ENCODE results near the gene DEDD. TPM values are rescaled to one million over a fixed set of nuclear protein-coding genes. Genes with fewer than 3 reads are reported as not detected.

The DEDD gene
- total and polyA plus RNA-seq, 2 donors (not counting 1 experiment from before 2014, with no cell fraction given) = 21.6 to 40.3 TPM

DNA sequence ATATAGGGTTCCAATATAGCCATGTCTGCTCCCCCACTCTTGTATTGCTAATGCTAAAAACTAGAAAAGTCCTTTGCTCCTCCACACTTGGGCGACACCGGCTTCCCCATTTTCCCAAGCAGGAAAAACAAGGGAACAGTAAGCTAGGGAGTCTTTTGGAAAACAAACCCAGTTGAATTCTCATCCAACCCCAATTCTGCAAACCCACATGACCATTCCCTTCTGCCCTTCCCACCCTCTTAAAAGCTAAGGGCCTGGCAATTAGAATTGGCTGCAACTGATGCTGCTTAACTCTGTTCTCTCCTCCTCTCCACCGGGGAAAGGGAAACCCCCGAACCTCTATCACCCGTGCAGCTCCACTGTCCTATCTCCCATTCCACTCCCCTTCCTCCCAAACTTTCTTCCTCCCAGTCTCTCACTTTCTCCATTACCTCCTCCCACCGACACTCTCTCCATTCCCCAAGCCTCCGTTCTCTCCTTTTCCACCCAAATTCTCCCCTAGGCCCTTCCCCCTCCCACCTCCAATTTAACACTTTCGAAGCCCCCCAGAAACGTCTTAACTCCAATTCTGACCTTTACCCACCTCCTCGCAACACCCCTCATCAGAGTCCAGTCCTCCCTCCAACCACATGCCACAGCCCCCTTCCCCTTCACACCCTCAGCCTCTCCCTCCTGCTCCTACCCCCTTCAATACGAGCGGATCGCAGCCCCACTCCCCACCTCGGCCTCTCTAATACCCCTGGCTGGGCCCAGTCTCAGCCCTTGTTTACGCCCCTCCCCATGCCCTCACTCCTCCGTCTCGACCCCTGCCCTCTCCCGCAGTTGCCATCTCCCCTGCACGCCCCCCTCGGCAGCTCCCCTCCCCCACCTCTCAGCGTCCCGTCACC lies 701 bp downstream of the DEDD start:
- DNase-seq (ENCODE audit: low read depth in 2 of 2) = peak; percentile 39 to 40
- peaks cover 3% of the 10 kb centered on the region for H3K4me1 ChIP-seq (ENCODE audit: control insufficient read depth, extremely low read depth, insufficient read depth, low read length)

DNA sequence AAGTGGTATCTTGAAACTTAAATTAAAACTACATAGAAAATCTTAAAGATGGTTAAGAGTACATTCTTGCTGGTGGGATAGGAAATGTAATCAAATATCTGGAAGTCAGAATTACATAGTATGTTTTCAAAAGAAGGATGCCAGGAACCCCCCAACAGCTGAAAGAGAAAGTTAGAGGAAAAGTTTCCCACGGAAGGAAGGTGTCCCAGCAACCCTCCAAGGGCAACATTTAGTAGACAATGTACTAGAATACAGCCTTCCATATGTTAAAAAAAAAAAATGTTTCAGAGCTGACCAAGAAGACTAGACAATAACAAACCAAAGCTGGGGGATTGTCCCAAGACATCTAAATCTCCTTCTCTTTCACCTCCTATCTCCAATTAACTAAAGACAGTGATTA lies 2.2 kb downstream of the DEDD start:
- Histone ChIP-seq H3K4me2 (ENCODE audit: extremely low read depth, insufficient read depth, low read length) (peak overlapping the region; percentile 7), H3K4me3 (replicated peaks in 1 of 4; ENCODE audit: control extremely low read depth in 1 of 4, insufficient read depth in 1 of 4, low read depth in 3 of 4, low read length in 4 of 4) (peak overlapping the region in 2 of 4 experiments; percentile 17 to 96), H3K9ac (ENCODE audit: insufficient read depth, low read length) (no peak overlapping the region), H3K27ac (ENCODE audit: insufficient read depth, low read length) (no peak overlapping the region), H2AFZ (ENCODE audit: low read length) (no peak overlapping the region), H4K20me1 (ENCODE audit: control insufficient read depth, extremely low read depth, insufficient read depth, low read length) (no peaks in the 10 kb centered on the region), H3K4me1 (ENCODE audit: control insufficient read depth, extremely low read depth, insufficient read depth, low read length) (peaks cover 3% of the 10 kb centered on the region), H3K9me3 (ENCODE audit: control insufficient read depth, insufficient read depth, low read depth, low read length) (no peaks in the 10 kb centered on the region), H3K79me2 (ENCODE audit: control insufficient read depth, insufficient read depth, low read length) (peaks cover 59% of the 10 kb centered on the region), H3K27me3 (ENCODE audit: control insufficient read depth, insufficient read depth, low read length) (no peaks in the 10 kb centered on the region), H3K36me3 (ENCODE audit: control insufficient read depth, insufficient read depth, low read length) (peaks cover 18% of the 10 kb centered on the region)
- no peak for TF ChIP-seq EZH2 (IDR thresholded peaks at IDR 0.05; ENCODE audit: low read length, missing control alignments)
- TF ChIP-seq, protein P1, sequence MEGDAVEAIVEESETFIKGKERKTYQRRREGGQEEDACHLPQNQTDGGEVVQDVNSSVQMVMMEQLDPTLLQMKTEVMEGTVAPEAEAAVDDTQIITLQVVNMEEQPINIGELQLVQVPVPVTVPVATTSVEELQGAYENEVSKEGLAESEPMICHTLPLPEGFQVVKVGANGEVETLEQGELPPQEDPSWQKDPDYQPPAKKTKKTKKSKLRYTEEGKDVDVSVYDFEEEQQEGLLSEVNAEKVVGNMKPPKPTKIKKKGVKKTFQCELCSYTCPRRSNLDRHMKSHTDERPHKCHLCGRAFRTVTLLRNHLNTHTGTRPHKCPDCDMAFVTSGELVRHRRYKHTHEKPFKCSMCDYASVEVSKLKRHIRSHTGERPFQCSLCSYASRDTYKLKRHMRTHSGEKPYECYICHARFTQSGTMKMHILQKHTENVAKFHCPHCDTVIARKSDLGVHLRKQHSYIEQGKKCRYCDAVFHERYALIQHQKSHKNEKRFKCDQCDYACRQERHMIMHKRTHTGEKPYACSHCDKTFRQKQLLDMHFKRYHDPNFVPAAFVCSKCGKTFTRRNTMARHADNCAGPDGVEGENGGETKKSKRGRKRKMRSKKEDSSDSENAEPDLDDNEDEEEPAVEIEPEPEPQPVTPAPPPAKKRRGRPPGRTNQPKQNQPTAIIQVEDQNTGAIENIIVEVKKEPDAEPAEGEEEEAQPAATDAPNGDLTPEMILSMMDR (conservative IDR thresholded peaks at IDR 0.05 in 1 of 2, IDR thresholded peaks at IDR 0.05 in 1 of 2; ENCODE audit: low read depth in 1 of 2, low read length in 2 of 2) = no peak
- DNase-seq (ENCODE audit: low read depth in 2 of 2) = no peak

More for the DNA sequence above, 701 bp downstream of the DEDD start:
- Histone ChIP-seq H3K36me3 (ENCODE audit: control insufficient read depth, insufficient read depth, low read length) (peaks cover 12% of the 10 kb centered on the region), H3K4me3 (replicated peaks in 1 of 4; ENCODE audit: control extremely low read depth in 1 of 4, insufficient read depth in 1 of 4, low read depth in 3 of 4, low read length in 4 of 4) (peak overlapping the region; percentile 84 to 96 (median 89)), H3K27me3 (ENCODE audit: control insufficient read depth, insufficient read depth, low read length) (no peaks in the 10 kb centered on the region), H3K9me3 (ENCODE audit: control insufficient read depth, insufficient read depth, low read depth, low read length) (no peaks in the 10 kb centered on the region), H3K4me2 (ENCODE audit: extremely low read depth, insufficient read depth, low read length) (peak overlapping the region; percentile 67), H3K27ac (ENCODE audit: insufficient read depth, low read length) (peak overlapping the region; percentile 83), H3K9ac (ENCODE audit: insufficient read depth, low read length) (peak overlapping the region; percentile 96), H2AFZ (ENCODE audit: low read length) (peak overlapping the region; percentile 43), H3K79me2 (ENCODE audit: control insufficient read depth, insufficient read depth, low read length) (peaks cover 52% of the 10 kb centered on the region), H4K20me1 (ENCODE audit: control insufficient read depth, extremely low read depth, insufficient read depth, low read length) (no peaks in the 10 kb centered on the region)
- no peak for TF ChIP-seq EZH2 (IDR thresholded peaks at IDR 0.05; ENCODE audit: low read length, missing control alignments)
- TF ChIP-seq, protein P1 (conservative IDR thresholded peaks at IDR 0.05 in 1 of 2, IDR thresholded peaks at IDR 0.05 in 1 of 2; ENCODE audit: low read depth in 1 of 2, low read length in 2 of 2) = no peak

DNA sequence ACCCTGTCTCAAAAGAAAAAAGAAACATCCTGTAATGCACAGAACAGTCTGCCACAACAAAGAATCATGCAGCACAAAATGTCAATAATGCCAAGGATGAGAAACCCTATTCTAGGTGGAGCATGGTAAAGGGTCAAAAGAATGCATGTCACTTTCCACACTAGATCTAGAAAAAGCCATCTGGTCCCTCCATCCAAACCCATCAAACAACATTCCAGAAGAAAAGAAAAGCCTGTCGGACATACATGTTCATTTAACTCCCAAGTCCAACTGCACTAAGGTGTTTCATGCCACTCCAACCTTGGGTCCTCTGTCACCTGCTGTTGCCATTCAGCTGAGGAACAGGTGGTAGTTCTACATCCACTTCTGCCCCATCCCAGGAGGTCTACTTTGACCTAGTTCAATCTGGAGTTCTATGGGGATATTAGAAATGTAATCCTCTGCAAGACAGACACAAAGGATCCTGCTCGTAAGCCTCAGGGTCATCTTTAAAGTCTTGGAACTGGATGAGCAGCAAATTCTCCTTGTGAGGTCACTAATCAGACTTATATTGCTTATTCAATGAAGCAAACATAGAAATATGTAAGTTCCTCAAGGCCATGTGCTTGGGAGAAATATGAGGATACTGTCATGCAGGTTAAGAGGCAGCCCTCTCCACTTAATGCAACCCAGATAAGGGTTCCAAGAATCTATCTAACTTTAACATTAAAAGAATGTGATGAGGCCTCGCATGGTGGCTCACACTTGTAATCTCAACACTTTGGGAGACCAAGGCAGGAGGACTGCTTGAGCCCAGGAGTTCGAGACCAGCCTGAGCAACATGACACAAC lies 3.7 kb downstream of the DEDD start:
- H3K9me3 ChIP-seq (ENCODE audit: control insufficient read depth, insufficient read depth, low read depth, low read length) = no peaks in the 10 kb centered on the region
- TF ChIP-seq, protein P1 (conservative IDR thresholded peaks at IDR 0.05 in 1 of 2, IDR thresholded peaks at IDR 0.05 in 1 of 2; ENCODE audit: low read depth in 1 of 2, low read length in 2 of 2) = no peak
- TF ChIP-seq EZH2 (IDR thresholded peaks at IDR 0.05; ENCODE audit: low read length, missing control alignments) = no peak
- H3K27me3 ChIP-seq (ENCODE audit: control insufficient read depth, insufficient read depth, low read length) = no peaks in the 10 kb centered on the region
- H2AFZ ChIP-seq (ENCODE audit: low read length) = no peak overlapping the region
- no peaks in the 10 kb centered on the region for H4K20me1 ChIP-seq (ENCODE audit: control insufficient read depth, extremely low read depth, insufficient read depth, low read length)
- peaks cover 53% of the 10 kb centered on the region for H3K79me2 ChIP-seq (ENCODE audit: control insufficient read depth, insufficient read depth, low read length)
- H3K36me3 ChIP-seq (ENCODE audit: control insufficient read depth, insufficient read depth, low read length) = peaks cover 25% of the 10 kb centered on the region
- no peak overlapping the region for H3K4me3 ChIP-seq (replicated peaks in 1 of 4; ENCODE audit: control extremely low read depth in 1 of 4, insufficient read depth in 1 of 4, low read depth in 3 of 4, low read length in 4 of 4)
- no peak overlapping the region for H3K4me2 ChIP-seq (ENCODE audit: extremely low read depth, insufficient read depth, low read length)
- H3K4me1 ChIP-seq (ENCODE audit: control insufficient read depth, extremely low read depth, insufficient read depth, low read length) = peaks cover 3% of the 10 kb centered on the region
- no peak overlapping the region for H3K9ac ChIP-seq (ENCODE audit: insufficient read depth, low read length)
- H3K27ac ChIP-seq (ENCODE audit: insufficient read depth, low read length) = no peak overlapping the region
- DNase-seq (ENCODE audit: low read depth in 2 of 2) = no peak
